Thyroid gland (tissue), 4 donors: ENCODE measurements around the gene CXCR4.

Experiments used
- CTCF ChIP-seq, 6 experiments: fragments of 200-600 bp in 3 of 6; fragments of 450-650 bp in 3 of 6; sonication (generic) in 3 of 6; IDR thresholded peaks; one replicate each; pipeline ENCODE4 v1.5.1; 2016 to 2019; ENCODE audit warnings: antibody characterized with exemption in 6 of 6, mild to moderate bottlenecking in 2 of 6, inconsistent platforms in 1 of 6, moderate library complexity in 1 of 6
- POLR2A ChIP-seq, 2 donors: fragments of 450-650 bp; IDR thresholded peaks; one replicate each; pipeline ENCODE4 v1.6.1; 2017; ENCODE audit warnings: antibody characterized with exemption in 2 of 2, mild to moderate bottlenecking in 2 of 2, moderate library complexity in 1 of 2

DNA sequence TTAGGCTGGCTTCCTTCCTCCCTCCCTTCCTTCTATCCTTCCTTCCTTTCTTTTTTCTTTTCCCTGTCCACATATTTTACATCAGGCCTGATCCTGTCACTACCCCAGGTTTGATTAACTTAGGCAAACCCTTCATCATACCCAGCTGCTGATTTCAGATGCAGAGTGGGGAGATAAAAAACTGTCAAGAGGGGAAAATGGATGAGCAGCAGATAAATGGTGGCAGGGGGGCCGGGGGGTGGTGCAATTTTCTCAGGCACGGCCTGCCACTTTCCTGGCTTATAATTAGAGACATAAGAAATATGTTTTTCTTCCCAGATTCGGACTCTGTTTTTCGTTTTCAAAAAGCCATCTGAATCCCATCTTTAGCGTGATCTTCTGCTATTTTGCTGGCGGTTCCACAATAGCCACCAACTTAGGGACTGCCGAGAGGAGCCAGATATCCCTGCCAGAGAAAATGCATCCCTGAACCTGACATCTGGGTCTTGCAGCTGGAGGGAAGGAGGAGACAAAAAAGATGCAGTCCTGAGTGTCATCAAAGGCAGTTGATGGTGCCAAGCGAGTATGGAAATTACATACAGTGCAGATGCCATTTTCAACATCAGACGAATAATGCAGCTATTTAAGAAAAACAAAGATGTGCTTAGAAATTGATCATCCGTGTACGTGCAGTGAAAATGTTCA, 49.9 kb downstream of the CXCR4 start:
- TF ChIP-seq CTCF (IDR thresholded peaks at IDR 0.05) (no peak), POLR2A (IDR thresholded peaks at IDR 0.05) (no peak)
